ENCODE results near the gene BORCS8.

Gene BORCS8

GRCh38 chr19:19207637-19208572 lies 16.0 kb upstream of the BORCS8 start:
- H3K9me2 ChIP-seq (replicated peaks; ENCODE audit: low read depth, low read length): no peaks in the 10 kb centered on the region
- no peaks in the 10 kb centered on the region for H3K27me3 ChIP-seq (ENCODE audit: insufficient read depth, low read length, poor library complexity, severe bottlenecking)
- TF ChIP-seq CTCF (conservative IDR thresholded peaks at IDR 0.05; ENCODE audit: low read length): no peak
- TF ChIP-seq EZH2phosphoT487 (IDR thresholded peaks at IDR 0.05; ENCODE audit: borderline replicate concordance): no peak
- H3K4me2 ChIP-seq (ENCODE audit: low read depth, low read length, poor library complexity, severe bottlenecking): no peak overlapping the region
- no peaks in the 10 kb centered on the region for H3K9me3 ChIP-seq (ENCODE audit: insufficient read depth, low read depth, low read length)
- no peaks in the 10 kb centered on the region for H4K20me1 ChIP-seq (ENCODE audit: insufficient read depth, low read length, poor library complexity, severe bottlenecking)
- H3K9ac ChIP-seq (ENCODE audit: low read depth, low read length, poor library complexity, severe bottlenecking): no peak overlapping the region
- H3K36me3 ChIP-seq (ENCODE audit: insufficient read depth, low read length): no peaks in the 10 kb centered on the region
- no peaks in the 10 kb centered on the region for H3F3A ChIP-seq (ENCODE audit: low read depth)
- no peaks in the 10 kb centered on the region for H3K4me1 ChIP-seq (ENCODE audit: insufficient read depth, low read length, poor library complexity, severe bottlenecking)
- no peak overlapping the region for H3K4me3 ChIP-seq (ENCODE audit: low read length, poor library complexity, severe bottlenecking)
- peaks cover 2% of the 10 kb centered on the region; the same call in 1 of the 2 replicates for H3K79me2 ChIP-seq (ENCODE audit: insufficient read depth, low read length)
- no peak overlapping the region for H2AFZ ChIP-seq (ENCODE audit: low read length)

- Histone ChIP-seq H3K9ac (ENCODE audit: low read depth, low read length, poor library complexity, severe bottlenecking) (no peak overlapping the region), H3K4me2 (ENCODE audit: low read depth, low read length, poor library complexity, severe bottlenecking) (no peak overlapping the region), H3K27me3 (ENCODE audit: insufficient read depth, low read length, poor library complexity, severe bottlenecking) (no peaks in the 10 kb centered on the region), H2AFZ (ENCODE audit: low read length) (no peak overlapping the region), H4K20me1 (ENCODE audit: insufficient read depth, low read length, poor library complexity, severe bottlenecking) (no peaks in the 10 kb centered on the region), H3K36me3 (ENCODE audit: insufficient read depth, low read length) (no peaks in the 10 kb centered on the region), H3F3A (ENCODE audit: low read depth) (no peaks in the 10 kb centered on the region), H3K9me3 (ENCODE audit: insufficient read depth, low read depth, low read length) (no peaks in the 10 kb centered on the region), H3K9me2 (replicated peaks; ENCODE audit: low read depth, low read length) (no peaks in the 10 kb centered on the region), H3K4me3 (ENCODE audit: low read length, poor library complexity, severe bottlenecking) (no peak overlapping the region), H3K4me1 (ENCODE audit: insufficient read depth, low read length, poor library complexity, severe bottlenecking) (no peaks in the 10 kb centered on the region), H3K79me2 (ENCODE audit: insufficient read depth, low read length) (peaks cover 12% of the 10 kb centered on the region)
- TF ChIP-seq EZH2phosphoT487 (IDR thresholded peaks at IDR 0.05; ENCODE audit: borderline replicate concordance) (no peak), CTCF (conservative IDR thresholded peaks at IDR 0.05; ENCODE audit: low read length) (no peak)
Measured at GRCh38 chr19:19206938-19207337, 15.0 kb upstream of the BORCS8 start.

GRCh38 chr19:19205416-19206410 lies 13.8 kb upstream of the BORCS8 start:
- Histone ChIP-seq H3K4me2 (ENCODE audit: low read depth, low read length, poor library complexity, severe bottlenecking) (no peak overlapping the region), H3K9ac (ENCODE audit: low read depth, low read length, poor library complexity, severe bottlenecking) (no peak overlapping the region), H3K36me3 (ENCODE audit: insufficient read depth, low read length) (no peaks in the 10 kb centered on the region; the same call in 1 of the 2 replicates), H2AFZ (ENCODE audit: low read length) (no peak overlapping the region), H3K79me2 (ENCODE audit: insufficient read depth, low read length) (peaks cover 20% of the 10 kb centered on the region), H3K9me3 (ENCODE audit: insufficient read depth, low read depth, low read length) (no peaks in the 10 kb centered on the region), H3K4me3 (ENCODE audit: low read length, poor library complexity, severe bottlenecking) (no peak overlapping the region), H4K20me1 (ENCODE audit: insufficient read depth, low read length, poor library complexity, severe bottlenecking) (no peaks in the 10 kb centered on the region), H3K9me2 (replicated peaks; ENCODE audit: low read depth, low read length) (no peaks in the 10 kb centered on the region), H3K4me1 (ENCODE audit: insufficient read depth, low read length, poor library complexity, severe bottlenecking) (peaks cover 6% of the 10 kb centered on the region), H3K27me3 (ENCODE audit: insufficient read depth, low read length, poor library complexity, severe bottlenecking) (no peaks in the 10 kb centered on the region), H3F3A (ENCODE audit: low read depth) (no peaks in the 10 kb centered on the region)
- TF ChIP-seq EZH2phosphoT487 (IDR thresholded peaks at IDR 0.05; ENCODE audit: borderline replicate concordance): no peak
